T47D (cell line): ENCODE data around the gene SIRT7.

Experiments used
- DNase-seq, 2 experiments: peaks; one replicate each; pipeline versions ENCODE4 v3.0.0 to v3.0.0-alpha.2; 2011 to 2012; ENCODE audit warnings: low read depth in 1 of 2, low spot score in 1 of 2
- JUND ChIP-seq: IDR thresholded peaks from 2 replicates; pipeline ENCODE4 v1.6.1; 2012; ENCODE audit warnings: low read depth
- in situ Hi-C: cut with HindIII; loops from 2 replicates; pipeline ENCODE4 v1.10.0; 2016; ENCODE audit warnings: low sequenced_read_pairs, low pct_unique_long_range_greater_than_20kb

SIRT7 gene

GRCh38 chr17:81869221-81870130 lies 48.5 kb downstream of the SIRT7 start:
- in situ Hi-C loops, result no loop called here

GRCh38 chr17:81868674-81869220 lies 49.2 kb downstream of the SIRT7 start:
- TF ChIP-seq JUND, result no peak
- in situ Hi-C loops, result no loop called here
- peak; percentile 69 to 93 for DNase-seq

More at GRCh38 chr17:81869221-81870130, 48.5 kb downstream of the SIRT7 start:
- DNase-seq, result peak in 1 of 2 experiments; percentile 55
- TF ChIP-seq JUND, result no peak

DNA sequence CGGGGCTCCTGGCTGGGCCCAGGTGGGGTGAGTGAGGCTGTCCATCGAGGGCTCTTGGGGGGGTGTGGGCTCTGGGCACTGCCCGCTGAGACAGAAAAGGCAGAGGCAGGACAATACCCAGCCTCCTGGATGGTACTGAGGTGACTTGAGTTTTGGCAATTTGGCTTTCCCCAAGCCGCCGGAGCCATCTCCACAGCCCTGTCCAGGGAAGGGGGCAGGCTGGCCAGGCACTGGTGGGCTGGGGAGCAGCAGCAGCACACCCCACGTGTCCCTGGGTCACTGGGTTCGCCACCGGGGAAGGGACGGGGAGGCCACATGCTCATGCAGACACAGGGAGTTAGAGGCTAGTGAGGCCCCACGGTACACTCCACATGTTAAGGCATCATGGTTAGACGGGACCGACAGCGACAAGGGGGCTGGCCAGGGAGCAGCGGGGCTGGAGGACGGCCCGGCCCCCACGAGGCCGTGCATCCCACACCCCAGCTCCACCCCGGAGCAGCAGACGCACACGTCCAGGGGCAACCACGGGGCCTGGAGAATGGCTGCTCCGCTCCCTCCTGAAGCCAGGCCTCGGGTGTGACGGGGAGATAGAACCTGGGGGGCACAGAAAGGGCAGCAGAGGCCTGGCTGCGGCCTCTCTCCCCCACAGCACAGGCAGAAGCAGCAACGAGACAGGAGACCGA lies 49.8 kb downstream of the SIRT7 start:
- DNase-seq, result peak; percentile 38 to 68
- TF ChIP-seq JUND, result no peak
- in situ Hi-C loops, result no loop called here

DNA sequence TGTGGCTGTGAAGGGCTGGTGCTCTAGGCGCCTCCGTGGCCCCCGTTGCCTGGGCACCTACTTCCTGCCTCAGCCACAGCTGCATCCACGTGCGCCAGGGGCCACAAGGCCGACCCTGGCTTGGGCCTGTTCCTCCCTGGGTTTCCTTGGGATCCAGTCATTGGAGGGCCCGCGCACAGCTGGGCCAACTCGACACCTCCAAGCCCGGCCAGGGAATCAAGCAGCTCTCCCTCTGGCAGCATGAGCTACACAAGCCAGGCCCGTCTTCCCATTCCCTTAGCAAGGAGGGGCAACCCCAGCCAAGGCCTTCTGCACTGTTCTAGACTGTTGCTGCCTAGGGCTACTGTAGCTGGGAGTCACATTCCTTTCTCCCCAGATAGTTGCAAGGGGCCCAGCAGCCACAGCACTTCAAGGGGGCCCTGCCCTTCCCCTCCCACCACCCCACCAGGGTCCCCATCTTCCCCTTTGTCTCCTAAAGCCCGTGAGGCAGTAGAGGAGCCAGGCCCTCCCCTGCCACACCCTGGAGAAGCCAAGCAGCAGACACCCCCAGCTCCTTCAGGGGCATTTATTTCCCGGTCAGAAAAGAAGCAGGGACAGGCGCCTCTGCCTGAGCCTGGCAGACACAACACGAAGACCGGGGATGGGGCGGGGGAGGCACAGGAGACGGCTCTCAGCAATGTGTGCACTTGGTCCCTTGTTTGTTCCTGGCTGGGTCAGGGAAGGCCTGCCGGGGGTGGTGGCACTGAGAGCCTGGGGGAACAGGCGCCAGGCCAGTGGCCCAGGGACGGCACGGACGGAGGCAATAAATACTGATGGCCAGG lies 50.6 kb downstream of the SIRT7 start:
- DNase-seq, result peak; percentile 68 to 89
- peak; percentile 66 for TF ChIP-seq JUND
- in situ Hi-C loops, result no loop called here

GRCh38 chr17:81866440-81867169 lies 51.4 kb downstream of the SIRT7 start:
- in situ Hi-C loops, result no loop called here
- no peak for DNase-seq
- no peak; the same call in 1 of the 2 replicates for TF ChIP-seq JUND

DNA sequence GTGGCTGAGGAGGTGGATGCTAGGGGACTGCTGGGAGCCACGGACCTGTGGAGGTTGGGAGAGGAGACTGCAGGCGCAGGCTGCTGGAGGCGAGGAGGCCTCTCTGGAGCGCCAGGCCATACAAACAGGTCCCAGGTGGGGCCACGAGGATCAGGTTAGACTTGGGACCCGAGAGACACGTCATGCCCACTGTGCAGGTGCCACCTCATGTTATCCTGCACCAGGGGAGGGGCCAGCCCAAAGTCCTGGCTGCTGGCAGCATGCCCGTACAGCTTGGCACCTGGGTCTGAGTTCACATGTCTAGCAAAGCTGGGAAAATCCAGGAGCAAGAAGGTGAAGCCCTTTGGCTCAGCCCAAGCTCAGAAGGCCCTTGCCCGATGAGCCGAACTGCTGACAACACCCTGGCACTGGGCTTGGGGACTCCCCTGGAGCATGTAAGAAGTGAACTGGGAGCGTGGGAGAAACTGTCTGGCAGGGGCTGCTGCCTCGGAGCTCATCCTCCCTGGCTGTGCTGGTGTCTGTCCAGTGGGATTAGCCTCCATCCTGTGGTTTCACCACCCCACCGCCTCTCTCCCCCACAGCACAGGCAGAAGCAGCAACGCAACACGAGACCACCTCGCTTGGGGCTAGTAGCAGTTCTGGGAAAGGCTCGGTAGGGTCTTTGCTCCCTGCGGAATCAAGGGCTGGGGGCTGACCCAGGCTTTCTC lies 52.1 kb downstream of the SIRT7 start:
- in situ Hi-C loops, result no loop called here
- DNase-seq, result peak in 1 of 2 experiments; percentile 49
- no peak for TF ChIP-seq JUND

DNA sequence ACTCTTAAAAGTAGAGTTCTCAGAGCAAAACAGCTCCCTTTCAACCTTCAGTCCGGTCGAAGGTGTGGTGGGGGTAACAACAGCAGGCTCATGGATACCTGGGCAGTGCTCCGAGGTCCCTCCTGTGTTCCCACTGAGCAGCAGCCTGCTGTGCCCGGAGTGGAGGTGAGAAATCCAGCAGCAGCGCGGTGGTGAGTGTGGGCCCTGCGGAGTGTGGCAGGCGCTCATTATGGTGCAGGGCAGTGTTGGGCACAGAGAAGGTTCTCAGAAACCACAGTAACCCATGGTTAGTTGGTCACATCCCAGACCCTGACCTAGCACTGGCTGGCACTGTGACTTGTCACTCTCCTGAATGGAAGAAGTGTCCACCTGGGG lies 52.6 kb downstream of the SIRT7 start:
- TF ChIP-seq JUND, result no peak
- in situ Hi-C loops, result no loop called here
- no peak for DNase-seq

DNA sequence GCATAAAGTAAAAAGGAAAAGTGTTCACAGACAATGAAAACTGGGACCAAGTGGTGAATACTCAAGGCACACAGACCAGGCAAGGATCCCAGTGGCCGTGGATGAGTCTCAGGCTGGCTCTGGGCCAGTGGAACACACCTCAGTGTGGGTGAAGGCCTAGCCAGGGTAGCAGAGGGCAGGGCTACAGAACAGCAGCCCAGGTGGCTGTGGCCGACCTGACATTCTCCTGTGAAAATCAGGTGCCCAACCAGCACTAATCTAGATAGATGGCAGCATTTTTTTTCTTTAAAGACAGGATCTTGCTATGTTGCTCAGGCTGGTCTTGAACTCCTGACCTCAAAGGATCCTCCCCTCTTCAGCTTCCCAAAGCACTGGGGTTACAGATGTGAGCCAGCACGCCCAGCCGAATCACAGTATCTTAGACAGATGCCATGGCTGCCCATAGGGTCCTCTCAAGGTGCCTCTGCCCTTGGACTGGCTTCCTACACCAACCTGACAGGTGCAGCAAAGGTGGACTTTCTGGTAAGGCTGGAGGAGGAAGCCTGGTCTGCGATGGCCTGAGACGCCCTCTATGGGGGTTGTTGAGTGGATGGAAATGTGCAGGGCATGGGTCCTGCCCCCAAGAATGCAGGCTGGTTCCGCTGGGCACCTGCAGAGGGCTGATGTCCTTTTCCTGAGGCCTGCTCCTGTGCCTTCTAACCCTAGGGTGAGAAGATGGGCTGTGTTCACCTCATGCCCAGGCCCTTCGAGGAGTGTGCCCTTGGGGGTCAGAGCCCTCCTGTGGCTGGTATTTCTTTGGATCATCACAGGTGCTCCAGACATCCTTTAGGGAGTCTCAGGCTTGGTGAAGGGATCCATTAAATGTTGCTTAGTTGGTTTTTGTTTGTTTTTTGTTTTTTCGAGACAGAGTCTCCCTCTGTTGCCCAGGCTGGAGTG lies 53.9 kb downstream of the SIRT7 start:
- in situ Hi-C loops, result no loop called here
- no peak for TF ChIP-seq JUND
- DNase-seq, result peak in 1 of 2 experiments; percentile 59

DNA sequence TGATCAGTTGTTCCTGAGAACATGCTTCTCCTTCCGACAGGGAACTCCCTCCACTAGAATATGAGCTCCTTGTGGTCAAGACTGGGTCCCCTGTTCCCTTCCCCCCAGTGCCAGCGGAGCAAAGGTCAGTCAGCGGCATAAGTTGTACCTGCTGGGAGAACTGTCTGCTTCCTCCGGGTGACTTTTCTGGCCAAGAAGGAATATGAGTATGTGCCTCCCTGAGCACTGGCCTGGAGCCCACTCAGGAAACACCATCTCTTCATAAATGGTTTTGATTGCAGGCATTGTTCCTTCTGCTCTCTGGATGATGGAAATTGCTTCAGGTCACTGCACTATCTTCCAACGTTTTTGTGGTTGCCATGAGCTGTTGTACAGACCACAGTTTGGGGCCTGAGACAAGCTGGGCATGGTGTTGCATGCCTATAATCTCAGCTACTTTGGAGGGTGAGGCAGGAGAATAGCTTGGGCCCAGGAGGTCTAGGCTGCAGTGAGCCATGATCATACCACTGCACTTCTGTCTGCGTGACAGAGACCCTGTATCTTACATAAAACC lies 54.8 kb downstream of the SIRT7 start:
- in situ Hi-C loops, result no loop called here
- DNase-seq, result no peak
- TF ChIP-seq JUND, result no peak
